Measurements from ENCODE around the gene NEK1.

The NEK1 gene

GRCh38 chr4:169377367-169377766 is 235.0 kb downstream of the NEK1 start:
- TF ChIP-seq JUND (IDR thresholded peaks at IDR 0.05; ENCODE audit: low read depth), result no peak
- in situ Hi-C loops (cut with HindIII; ENCODE audit: low pct_unique_long_range_greater_than_20kb, low sequenced_read_pairs), result no loop called here
- no peak for DNase-seq (ENCODE audit: low read depth in 1 of 2, low spot score in 1 of 2)

DNA sequence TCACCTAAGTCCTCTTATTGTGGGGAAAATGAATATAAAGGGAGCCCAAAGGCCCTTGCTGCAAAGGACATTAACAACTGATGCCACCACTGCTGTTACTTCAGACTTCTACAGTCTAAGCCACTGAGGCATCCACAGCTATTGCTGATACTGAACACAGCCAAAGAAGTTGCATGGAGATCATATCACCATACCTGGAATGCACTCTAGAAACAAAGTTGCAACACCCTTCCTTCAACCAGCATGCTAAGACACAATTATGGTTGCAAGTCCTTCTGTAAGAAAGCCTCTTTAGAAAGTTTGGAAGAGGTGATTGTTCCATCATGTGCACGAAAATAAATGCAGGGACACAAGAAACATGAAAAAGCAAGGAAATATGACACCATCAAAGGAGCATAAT is 236.0 kb downstream of the NEK1 start:
- no peak for TF ChIP-seq JUND (IDR thresholded peaks at IDR 0.05; ENCODE audit: low read depth)
- DNase-seq (ENCODE audit: low read depth in 1 of 2, low spot score in 1 of 2), result no peak
- in situ Hi-C loops (cut with HindIII; ENCODE audit: low pct_unique_long_range_greater_than_20kb, low sequenced_read_pairs), result no loop called here

GRCh38 chr4:169372791-169373190 is 239.6 kb downstream of the NEK1 start:
- in situ Hi-C loops (cut with HindIII; ENCODE audit: low pct_unique_long_range_greater_than_20kb, low sequenced_read_pairs), result no loop called here
- TF ChIP-seq JUND (IDR thresholded peaks at IDR 0.05; ENCODE audit: low read depth), result no peak
- no peak for DNase-seq (ENCODE audit: low read depth in 1 of 2, low spot score in 1 of 2)

- in situ Hi-C loops (cut with HindIII; ENCODE audit: low pct_unique_long_range_greater_than_20kb, low sequenced_read_pairs), result no loop called here
- TF ChIP-seq JUND (IDR thresholded peaks at IDR 0.05; ENCODE audit: low read depth), result no peak
Measured at GRCh38 chr4:169369634-169370033, 242.7 kb downstream of the NEK1 start.

GRCh38 chr4:169367826-169368225 is 244.6 kb downstream of the NEK1 start:
- DNase-seq (ENCODE audit: low read depth in 1 of 2, low spot score in 1 of 2), result no peak
- in situ Hi-C loops (cut with HindIII; ENCODE audit: low pct_unique_long_range_greater_than_20kb, low sequenced_read_pairs), result no loop called here
- TF ChIP-seq JUND (IDR thresholded peaks at IDR 0.05; ENCODE audit: low read depth), result no peak

More at GRCh38 chr4:169369634-169370033, 242.7 kb downstream of the NEK1 start:
- peak in 1 of 2 experiments; percentile 5 for DNase-seq (ENCODE audit: low read depth in 1 of 2, low spot score in 1 of 2)

DNA sequence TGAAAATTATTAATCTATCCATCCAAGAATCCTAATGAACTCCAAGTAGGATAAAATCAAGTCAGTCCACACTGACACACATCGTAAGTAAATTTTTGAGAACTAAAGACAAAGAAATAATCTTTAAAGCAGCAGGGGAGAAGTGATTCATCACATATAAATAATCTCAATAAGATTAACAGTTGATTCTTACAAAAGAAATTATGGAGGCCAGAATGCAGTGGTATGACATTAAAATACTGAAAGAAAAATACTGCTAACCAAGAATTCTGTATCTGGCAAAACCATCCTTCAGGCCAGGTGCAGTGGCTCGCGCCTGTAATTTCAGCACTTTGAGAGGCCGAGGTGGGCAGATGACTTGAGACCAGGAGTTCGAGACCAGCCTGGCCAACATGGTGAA is 245.6 kb downstream of the NEK1 start:
- no peak for TF ChIP-seq JUND (IDR thresholded peaks at IDR 0.05; ENCODE audit: low read depth)
- in situ Hi-C loops (cut with HindIII; ENCODE audit: low pct_unique_long_range_greater_than_20kb, low sequenced_read_pairs), result no loop called here
- no peak for DNase-seq (ENCODE audit: low read depth in 1 of 2, low spot score in 1 of 2)

DNA sequence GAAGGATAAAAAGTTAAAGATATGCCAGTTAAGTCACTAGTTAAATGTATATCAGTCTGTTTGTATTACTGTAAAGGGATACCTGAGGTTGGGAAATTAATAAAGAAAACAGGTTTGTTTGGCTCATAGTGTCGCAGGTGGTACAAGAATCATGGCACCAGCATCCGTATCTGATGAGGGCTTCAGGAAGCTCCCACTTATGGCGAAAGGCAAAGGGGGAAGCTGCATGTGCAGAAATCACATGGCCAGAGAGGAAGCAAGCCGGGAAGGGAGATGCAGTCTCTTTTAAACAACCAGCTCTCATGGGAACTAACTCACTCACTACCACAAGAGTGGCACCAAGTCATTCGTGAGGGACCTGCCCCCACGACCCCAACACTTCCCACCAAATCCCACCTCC is 249.8 kb downstream of the NEK1 start:
- DNase-seq (ENCODE audit: low read depth in 1 of 2, low spot score in 1 of 2), result no peak
- in situ Hi-C loops (cut with HindIII; ENCODE audit: low pct_unique_long_range_greater_than_20kb, low sequenced_read_pairs), result no loop called here
- no peak for TF ChIP-seq JUND (IDR thresholded peaks at IDR 0.05; ENCODE audit: low read depth)

DNA sequence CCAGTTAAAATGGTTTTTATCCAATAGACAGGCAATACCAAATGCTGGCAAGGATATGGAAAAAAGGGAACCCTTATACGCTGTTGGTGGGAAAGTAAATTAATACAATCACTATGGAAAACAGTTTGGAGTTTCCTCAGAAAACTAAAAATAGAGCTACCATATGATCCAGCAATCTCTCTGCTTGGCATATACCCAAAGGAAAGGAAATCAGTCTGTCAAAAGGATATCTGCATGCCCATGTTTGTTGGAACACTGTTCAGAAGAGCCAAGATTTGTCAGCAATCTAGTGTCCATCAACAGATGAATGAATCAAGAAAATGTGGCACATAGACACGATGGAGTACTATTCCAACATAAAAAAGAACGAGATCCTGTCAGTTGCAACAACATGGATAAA is 250.6 kb downstream of the NEK1 start:
- TF ChIP-seq JUND (IDR thresholded peaks at IDR 0.05; ENCODE audit: low read depth), result no peak
- in situ Hi-C loops (cut with HindIII; ENCODE audit: low pct_unique_long_range_greater_than_20kb, low sequenced_read_pairs), result no loop called here
- DNase-seq (ENCODE audit: low read depth in 1 of 2, low spot score in 1 of 2), result no peak

DNA sequence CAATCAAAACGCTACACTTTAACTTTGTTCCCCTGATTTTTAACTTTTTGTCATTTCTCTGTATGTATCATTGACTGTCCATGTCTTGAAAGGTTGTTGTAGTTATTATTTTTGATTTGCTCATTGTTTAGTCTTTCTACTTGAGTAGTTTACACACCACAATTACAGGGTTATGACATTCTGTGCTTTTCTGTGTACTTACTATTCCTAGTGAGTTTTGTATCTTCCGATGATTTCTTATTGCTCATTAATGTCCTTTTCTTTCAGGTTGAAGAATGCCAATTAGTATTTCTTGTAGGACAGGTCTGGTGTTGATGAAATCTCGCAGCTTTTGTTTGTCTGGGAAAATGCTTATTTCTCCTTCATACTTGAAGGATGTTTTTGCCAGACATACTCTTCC is 252.4 kb downstream of the NEK1 start:
- no peak for TF ChIP-seq JUND (IDR thresholded peaks at IDR 0.05; ENCODE audit: low read depth)
- DNase-seq (ENCODE audit: low read depth in 1 of 2, low spot score in 1 of 2), result no peak
- in situ Hi-C loops (cut with HindIII; ENCODE audit: low pct_unique_long_range_greater_than_20kb, low sequenced_read_pairs), result no loop called here

GRCh38 chr4:169352360-169352759 is 260.0 kb downstream of the NEK1 start:
- in situ Hi-C loops (cut with HindIII; ENCODE audit: low pct_unique_long_range_greater_than_20kb, low sequenced_read_pairs), result no loop called here
- no peak for TF ChIP-seq JUND (IDR thresholded peaks at IDR 0.05; ENCODE audit: low read depth)
- DNase-seq (ENCODE audit: low read depth in 1 of 2, low spot score in 1 of 2), result no peak

- no peak for TF ChIP-seq JUND (IDR thresholded peaks at IDR 0.05; ENCODE audit: low read depth)
- in situ Hi-C loops (cut with HindIII; ENCODE audit: low pct_unique_long_range_greater_than_20kb, low sequenced_read_pairs), result no loop called here
- peak in 1 of 2 experiments; percentile 8 for DNase-seq (ENCODE audit: low read depth in 1 of 2, low spot score in 1 of 2)
Measured at GRCh38 chr4:169351872-169352271, 260.5 kb downstream of the NEK1 start.

DNA sequence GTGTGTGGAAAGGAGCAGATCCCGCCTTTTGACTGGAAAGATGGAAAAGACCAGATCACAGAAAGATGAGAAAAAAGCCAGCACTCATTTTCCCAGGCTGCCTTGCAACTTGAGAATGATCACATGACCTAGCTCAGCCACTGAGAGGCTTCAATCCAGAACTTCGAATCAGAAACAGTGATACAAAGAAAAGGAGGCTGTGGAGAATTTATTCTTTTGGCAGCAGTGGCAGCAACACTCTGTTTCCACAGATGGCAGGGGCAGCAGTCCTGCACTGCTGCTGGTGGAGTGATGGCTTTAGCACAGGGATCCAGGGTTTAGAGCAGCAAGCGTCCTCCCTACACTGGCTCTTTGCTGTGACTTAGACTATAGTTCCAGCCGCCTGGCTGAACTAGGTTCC is 263.8 kb downstream of the NEK1 start:
- no peak for DNase-seq (ENCODE audit: low read depth in 1 of 2, low spot score in 1 of 2)
- in situ Hi-C loops (cut with HindIII; ENCODE audit: low pct_unique_long_range_greater_than_20kb, low sequenced_read_pairs), result no loop called here
- no peak for TF ChIP-seq JUND (IDR thresholded peaks at IDR 0.05; ENCODE audit: low read depth)

GRCh38 chr4:169346840-169347239 is 265.5 kb downstream of the NEK1 start:
- DNase-seq (ENCODE audit: low read depth in 1 of 2, low spot score in 1 of 2), result no peak
- TF ChIP-seq JUND (IDR thresholded peaks at IDR 0.05; ENCODE audit: low read depth), result no peak
- in situ Hi-C loops (cut with HindIII; ENCODE audit: low pct_unique_long_range_greater_than_20kb, low sequenced_read_pairs), result no loop called here

DNA sequence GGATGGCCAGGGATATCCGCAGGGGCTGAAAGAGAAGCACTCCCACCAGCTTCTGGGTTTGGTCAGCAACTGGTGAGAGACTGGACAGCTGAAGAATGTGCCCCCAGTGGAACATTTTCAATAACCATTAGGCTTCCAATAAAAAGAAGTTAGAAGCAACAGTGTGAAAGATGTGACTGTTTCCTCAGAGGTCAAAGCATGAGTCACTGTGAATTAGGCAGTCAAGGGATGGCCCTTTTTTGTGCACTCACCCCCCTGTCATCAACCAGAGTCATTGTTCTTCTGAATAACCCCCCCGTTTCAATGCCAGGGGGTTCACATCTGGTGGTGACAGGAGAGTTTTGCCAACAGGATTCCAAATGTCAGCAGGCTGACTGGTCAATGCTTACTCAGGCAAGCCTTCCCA is 267.1 kb downstream of the NEK1 start:
- TF ChIP-seq JUND (IDR thresholded peaks at IDR 0.05; ENCODE audit: low read depth), result no peak
- no peak for DNase-seq (ENCODE audit: low read depth in 1 of 2, low spot score in 1 of 2)
- in situ Hi-C loops (cut with HindIII; ENCODE audit: low pct_unique_long_range_greater_than_20kb, low sequenced_read_pairs), result no loop called here

All from T47D (cell line).